ENCODE measurements around the gene CADPS2.
A peak's percentile ranks its signal among the peaks of the same experiment; 100 is the strongest.
"Not testable (repeated sequence)": the region's sequence is repeated elsewhere in the genome, so short reads cannot be mapped to it uniquely, and the experiment has no call there.

CADPS2 gene

DNA sequence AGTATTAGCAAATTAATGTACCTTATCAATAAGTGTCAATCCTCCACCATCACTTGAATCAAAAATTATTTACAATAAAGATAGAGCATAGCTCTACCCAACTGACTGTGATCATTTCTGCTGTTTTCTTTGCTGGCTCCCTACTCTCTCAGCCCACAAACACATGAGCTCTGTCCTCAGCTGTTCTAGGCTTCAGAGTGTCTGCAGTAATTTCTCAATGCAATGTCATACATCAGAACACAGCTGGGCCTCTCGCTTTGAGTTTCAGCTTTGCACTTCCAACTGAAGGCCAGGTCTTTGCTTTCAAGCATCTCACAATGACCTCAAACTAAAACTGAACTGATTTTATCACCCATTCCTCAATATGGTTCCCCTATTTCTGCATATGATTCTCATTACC, 243.0 kb downstream of the CADPS2 start:
- DNase-seq (ENCODE audit: low read depth) = no peak
- TF ChIP-seq, protein P1, sequence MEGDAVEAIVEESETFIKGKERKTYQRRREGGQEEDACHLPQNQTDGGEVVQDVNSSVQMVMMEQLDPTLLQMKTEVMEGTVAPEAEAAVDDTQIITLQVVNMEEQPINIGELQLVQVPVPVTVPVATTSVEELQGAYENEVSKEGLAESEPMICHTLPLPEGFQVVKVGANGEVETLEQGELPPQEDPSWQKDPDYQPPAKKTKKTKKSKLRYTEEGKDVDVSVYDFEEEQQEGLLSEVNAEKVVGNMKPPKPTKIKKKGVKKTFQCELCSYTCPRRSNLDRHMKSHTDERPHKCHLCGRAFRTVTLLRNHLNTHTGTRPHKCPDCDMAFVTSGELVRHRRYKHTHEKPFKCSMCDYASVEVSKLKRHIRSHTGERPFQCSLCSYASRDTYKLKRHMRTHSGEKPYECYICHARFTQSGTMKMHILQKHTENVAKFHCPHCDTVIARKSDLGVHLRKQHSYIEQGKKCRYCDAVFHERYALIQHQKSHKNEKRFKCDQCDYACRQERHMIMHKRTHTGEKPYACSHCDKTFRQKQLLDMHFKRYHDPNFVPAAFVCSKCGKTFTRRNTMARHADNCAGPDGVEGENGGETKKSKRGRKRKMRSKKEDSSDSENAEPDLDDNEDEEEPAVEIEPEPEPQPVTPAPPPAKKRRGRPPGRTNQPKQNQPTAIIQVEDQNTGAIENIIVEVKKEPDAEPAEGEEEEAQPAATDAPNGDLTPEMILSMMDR (IDR thresholded peaks at IDR 0.05; ENCODE audit: control insufficient read depth, extremely low read depth, insufficient read depth) = no peak
- H3K4me3 ChIP-seq (ENCODE audit: low read depth, low read length) = no peak overlapping the region

DNA sequence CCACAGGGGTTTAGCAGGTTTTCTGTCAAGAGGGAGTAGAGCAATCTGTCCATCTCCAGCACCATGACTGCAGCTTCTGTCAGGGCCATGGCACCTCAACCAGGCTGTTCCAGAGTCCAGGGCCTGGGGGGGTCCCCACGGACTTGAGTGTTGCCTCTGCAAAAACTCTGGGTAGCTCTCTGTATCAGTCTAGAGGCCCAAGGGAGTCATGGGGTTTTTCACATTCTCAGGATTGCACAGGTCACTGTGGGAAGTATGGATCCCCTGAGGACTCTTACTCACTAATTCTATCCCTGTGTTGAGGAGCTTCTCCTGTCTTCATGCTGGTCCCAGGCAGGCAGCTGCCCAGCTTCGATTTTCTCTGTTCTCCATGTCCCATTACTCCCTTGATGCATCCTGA, 247.8 kb downstream of the CADPS2 start:
- TF ChIP-seq, protein P1 (IDR thresholded peaks at IDR 0.05; ENCODE audit: control insufficient read depth, extremely low read depth, insufficient read depth) = no peak
- no peak for DNase-seq (ENCODE audit: low read depth)
- no peak overlapping the region for H3K4me3 ChIP-seq (ENCODE audit: low read depth, low read length)

DNA sequence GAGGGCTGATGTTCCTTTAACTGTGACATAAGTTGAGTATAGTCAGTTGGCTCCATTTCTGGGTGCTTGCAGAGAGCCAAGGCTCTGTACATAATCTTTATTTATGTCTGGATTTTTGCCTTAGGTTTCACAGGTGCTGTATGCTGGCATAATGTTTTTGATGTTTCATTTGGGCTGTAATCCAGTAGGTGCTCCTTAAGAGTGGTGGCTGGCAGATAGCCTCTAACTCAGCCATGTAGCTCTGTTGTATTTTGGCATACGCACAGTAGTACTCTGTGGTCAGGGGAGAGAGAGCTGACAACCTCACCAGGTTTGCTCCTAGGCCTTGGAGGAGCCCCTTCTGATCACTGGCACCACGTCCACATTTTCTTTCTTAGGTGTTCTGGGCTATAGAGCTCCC, 248.5 kb downstream of the CADPS2 start:
- TF ChIP-seq, protein P1 (IDR thresholded peaks at IDR 0.05; ENCODE audit: control insufficient read depth, extremely low read depth, insufficient read depth) = no peak
- DNase-seq (ENCODE audit: low read depth) = peak; percentile 84
- H3K4me3 ChIP-seq (ENCODE audit: low read depth, low read length) = no peak overlapping the region

DNA sequence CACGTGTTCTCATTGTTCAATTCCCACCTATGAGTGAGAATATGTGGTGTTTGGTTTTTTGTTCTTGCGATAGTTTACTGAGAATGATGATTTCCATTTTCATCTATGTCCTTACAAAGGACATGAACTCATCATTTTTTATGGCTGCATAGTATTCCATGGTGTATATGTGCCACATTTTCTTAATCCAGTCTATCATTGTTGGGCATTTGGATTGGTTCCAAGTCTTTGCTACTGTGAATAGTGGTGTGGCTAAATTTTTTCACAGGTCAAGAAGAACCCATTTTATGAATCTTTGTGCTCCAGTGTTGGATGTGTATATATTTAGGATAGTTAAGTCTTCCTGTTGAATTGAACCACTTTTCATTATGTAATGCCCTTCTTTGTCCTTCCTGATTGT, 250.8 kb downstream of the CADPS2 start:
- H3K4me3 ChIP-seq (ENCODE audit: low read depth, low read length); DNase-seq (ENCODE audit: low read depth): not testable (repeated sequence)

DNA sequence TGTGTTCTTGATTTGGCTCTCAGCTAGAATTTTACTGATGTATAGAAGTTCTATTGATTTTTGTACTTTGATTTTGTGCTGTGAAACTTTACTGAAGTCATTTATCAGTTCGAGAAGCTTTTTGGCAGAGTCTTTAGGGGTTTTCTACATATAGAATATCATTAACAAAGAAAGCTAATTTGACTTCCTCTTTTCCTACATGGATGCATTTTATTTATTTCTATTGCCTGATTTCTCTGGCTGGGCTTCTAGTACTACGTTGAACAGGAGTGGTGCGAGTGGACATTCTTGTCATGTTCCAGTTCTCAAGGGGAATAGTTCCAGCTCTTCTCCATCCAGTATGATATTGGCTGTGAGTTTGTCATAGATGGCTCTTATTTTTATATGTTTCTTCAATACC, 252.8 kb downstream of the CADPS2 start:
- TF ChIP-seq, protein P1 (IDR thresholded peaks at IDR 0.05; ENCODE audit: control insufficient read depth, extremely low read depth, insufficient read depth) = no peak
- DNase-seq (ENCODE audit: low read depth) = no peak
- H3K4me3 ChIP-seq (ENCODE audit: low read depth, low read length) = no peak overlapping the region

DNA sequence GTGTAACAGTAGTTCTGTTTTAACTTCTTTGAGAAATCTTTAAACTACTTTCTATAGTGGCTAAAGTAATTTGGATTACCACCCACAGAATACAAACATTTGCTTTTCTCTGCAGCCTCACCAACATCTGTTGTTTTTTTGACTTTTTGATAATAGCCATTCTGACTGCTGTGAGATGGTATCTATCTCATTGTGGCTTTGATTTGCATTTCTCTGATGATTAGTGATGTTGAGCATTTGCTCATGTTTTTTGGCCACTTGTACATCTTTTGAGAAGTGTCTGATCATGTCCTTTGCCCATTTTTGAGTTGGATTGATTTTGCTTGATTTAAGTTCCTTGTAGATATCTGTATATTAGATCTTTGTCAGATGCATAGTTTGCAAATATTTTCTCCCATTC, 254.0 kb downstream of the CADPS2 start:
- DNase-seq (ENCODE audit: low read depth) = no peak
- TF ChIP-seq, protein P1 (IDR thresholded peaks at IDR 0.05; ENCODE audit: control insufficient read depth, extremely low read depth, insufficient read depth) = no peak
- no peak overlapping the region for H3K4me3 ChIP-seq (ENCODE audit: low read depth, low read length)

DNA sequence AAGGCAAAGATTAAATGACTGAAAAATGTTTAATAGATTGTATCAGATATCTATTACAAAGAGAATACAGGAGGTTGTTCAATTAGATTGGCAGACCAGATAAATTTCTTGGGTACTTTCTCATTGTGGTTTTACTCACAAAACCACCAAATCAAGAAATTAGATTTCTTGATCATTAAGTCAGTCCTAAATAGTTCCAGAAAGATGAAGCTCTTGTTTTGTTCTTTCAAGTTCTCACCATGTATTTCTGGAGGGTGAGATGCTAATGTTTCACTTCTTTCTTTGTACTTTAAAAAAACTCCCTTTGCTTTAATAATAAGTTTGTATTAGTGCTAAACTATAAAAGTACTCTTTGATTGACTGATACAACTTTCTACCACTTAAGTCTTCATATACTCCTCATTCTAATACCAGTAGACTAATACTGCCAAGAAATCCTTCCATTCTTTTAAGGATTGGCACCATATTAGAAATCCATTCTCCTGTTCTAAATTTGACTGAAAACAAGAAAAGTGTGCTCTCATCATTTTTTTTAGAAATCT, 256.8 kb downstream of the CADPS2 start:
- no peak for DNase-seq (ENCODE audit: low read depth)
- H3K4me3 ChIP-seq (ENCODE audit: low read depth, low read length) = no peak overlapping the region
- TF ChIP-seq, protein P1 (IDR thresholded peaks at IDR 0.05; ENCODE audit: control insufficient read depth, extremely low read depth, insufficient read depth) = no peak

Measured in LNCaP clone FGC (cell line).